Upper lobe of left lung (tissue), 6 donors: Measurements from ENCODE around the gene UGT1A1. TPM values are rescaled to one million over a fixed set of nuclear protein-coding genes. Genes with fewer than 3 reads are reported as not detected.

ENCODE experiments used
- ATAC-seq, 2 donors: fragments of 200-7000 bp; cut with Tn5 transposase; one replicate each; pipeline ENCODE4 v1.9.1; 2022; ENCODE audit warnings: mild to moderate bottlenecking in 2 of 2, moderate library complexity in 2 of 2; ENCODE audit not compliant: low FRiP score in 2 of 2
- DNase-seq, 2 donors: peaks; one replicate each; pipeline ENCODE4 v3.0.0-alpha.2; 2019 to 2020
- H3K27ac ChIP-seq, 4 donors: fragments of 200-600 bp; sonication (generic); one replicate each; pipeline ENCODE4 v1.5.1; 2016 to 2019
- H3K27me3 ChIP-seq, 4 donors: fragments of 200-600 bp; sonication (generic); one replicate each; pipeline ENCODE4 v1.5.1; 2017 to 2019
- H3K36me3 ChIP-seq, 4 donors: fragments of 200-600 bp; sonication (generic); one replicate each; pipeline ENCODE4 v1.5.1; 2016 to 2019
- H3K4me1 ChIP-seq, 4 donors: fragments of 200-600 bp; sonication (generic); one replicate each; pipeline ENCODE4 v1.5.1; 2018 to 2019
- H3K4me3 ChIP-seq, 4 donors: fragments of 200-600 bp; sonication (generic); one replicate each; pipeline ENCODE4 v1.5.1; 2017 to 2019; ENCODE audit warnings: mild to moderate bottlenecking in 2 of 4, moderate library complexity in 1 of 4
- H3K9me3 ChIP-seq, 4 donors: fragments of 200-600 bp; sonication (generic); one replicate each; pipeline ENCODE4 v1.5.1; 2018 to 2019
- CTCF ChIP-seq, 6 experiments: fragments of 450-650 bp in 4 of 6; fragments of 200-600 bp in 2 of 6; sonication (generic) in 2 of 6; IDR thresholded peaks; one replicate each; pipeline ENCODE4 v1.5.1; 2016 to 2019; ENCODE audit warnings: antibody characterized with exemption in 6 of 6
- EP300 ChIP-seq, 4 donors: sonication (generic); formaldehyde crosslinking; IDR thresholded peaks; one replicate each; pipeline ENCODE4 v1.5.1; 2017; ENCODE audit warnings: antibody characterized with exemption in 4 of 4, control low read depth in 2 of 4
- POLR2A ChIP-seq, 4 donors: fragments of 450-650 bp; IDR thresholded peaks; one replicate each; pipeline ENCODE4 v1.5.1; 2016 to 2017; ENCODE audit warnings: antibody characterized with exemption in 4 of 4, mild to moderate bottlenecking in 2 of 4
- POLR2AphosphoS5 ChIP-seq, 2 donors: sonication (generic); formaldehyde crosslinking; IDR thresholded peaks; one replicate each; pipeline ENCODE4 v1.5.1; 2017; ENCODE audit warnings: antibody characterized with exemption in 2 of 2
- WGBS, 2 donors: methylation state at CpG; one replicate each; pipeline ENCODE4 v1.1.5; 2017 to 2018; 5-methylcytosine and 5-hydroxymethylcytosine counted together
- total RNA-seq, 6 donors: library from RNA; depleted of rRNA in 4 of 6; stranded (reverse); fragments of >200 nt in 4 of 6; gene quantifications; one replicate each; pipeline versions ENCODE4 v1.1.0 to v1.2.1, GENCODE V29; 2016 to 2021
- donor health status: DM: no; HTN: no; CAD: no; lungs with moderate emphysema.
- donor health status: DM: no; HTN: yes; CAD: no; lungs with severe emphysema.

Gene UGT1A1
- total RNA-seq, 6 donors from 2014 or later = 0.15 to 1.4 (median 1.0) TPM; not detected in 3

GRCh38 chr2:233810385-233810784 is 50.3 kb downstream of the UGT1A1 start:
- ATAC-seq (no peak), DNase-seq (no peak)
- no peak for TF ChIP-seq POLR2AphosphoS5 (IDR thresholded peaks at IDR 0.05)
- TF ChIP-seq EP300 (IDR thresholded peaks at IDR 0.05) = no peak
- TF ChIP-seq POLR2A (IDR thresholded peaks at IDR 0.05) = no peak
- TF ChIP-seq CTCF (IDR thresholded peaks at IDR 0.05) = no peak
- Histone ChIP-seq H3K27me3 (no peaks in the 10 kb centered on the region), H3K36me3 (no peaks in the 10 kb centered on the region), H3K4me3 (no peak overlapping the region), H3K4me1 (no peaks in the 10 kb centered on the region), H3K9me3 (no peaks in the 10 kb centered on the region), H3K27ac (no peak overlapping the region)
- WGBS, 2 donors = 89 to 90% methylated on average over 6 of the region's 6 CpGs

GRCh38 chr2:233811087-233811486 is 51.0 kb downstream of the UGT1A1 start:
- ATAC-seq (no peak), DNase-seq (peak in 1 of 2 donors; percentile 15)
- Histone ChIP-seq H3K4me3 (no peak overlapping the region), H3K36me3 (no peaks in the 10 kb centered on the region), H3K27me3 (no peaks in the 10 kb centered on the region), H3K9me3 (no peaks in the 10 kb centered on the region), H3K27ac (no peak overlapping the region), H3K4me1 (no peaks in the 10 kb centered on the region)
- TF ChIP-seq POLR2A (IDR thresholded peaks at IDR 0.05) (no peak), EP300 (IDR thresholded peaks at IDR 0.05) (no peak)
- 81 to 92% methylated on average over 2 to 4 of the region's 4 CpGs for WGBS, 2 donors

- no peak overlapping the region for H3K4me3 ChIP-seq
- no peak overlapping the region for H3K27ac ChIP-seq
- H3K27me3 ChIP-seq = no peaks in the 10 kb centered on the region
- DNase-seq = peak in 1 of 2 donors; percentile 6
- ATAC-seq = no peak
- TF ChIP-seq EP300 (IDR thresholded peaks at IDR 0.05) (no peak), POLR2AphosphoS5 (IDR thresholded peaks at IDR 0.05) (no peak), CTCF (IDR thresholded peaks at IDR 0.05) (no peak), POLR2A (IDR thresholded peaks at IDR 0.05) (no peak)
- no peaks in the 10 kb centered on the region for H3K9me3 ChIP-seq
- H3K4me1 ChIP-seq = no peaks in the 10 kb centered on the region
- H3K36me3 ChIP-seq = no peaks in the 10 kb centered on the region
- 84% methylated on average over 6 of the region's 8 CpGs; no CpG with 5 or more reads in 1 of the 2 donors for WGBS, 2 donors
Measured at GRCh38 chr2:233811732-233812131, 51.7 kb downstream of the UGT1A1 start.

GRCh38 chr2:233813236-233814055 is 53.4 kb downstream of the UGT1A1 start:
- no peak for TF ChIP-seq POLR2AphosphoS5 (IDR thresholded peaks at IDR 0.05)
- TF ChIP-seq CTCF (IDR thresholded peaks at IDR 0.05) = no peak
- TF ChIP-seq EP300 (IDR thresholded peaks at IDR 0.05) = no peak
- no peak for TF ChIP-seq POLR2A (IDR thresholded peaks at IDR 0.05)
- no peaks in the 10 kb centered on the region for H3K27me3 ChIP-seq
- no peaks in the 10 kb centered on the region for H3K36me3 ChIP-seq
- 82 to 91% methylated on average over 3 of the region's 3 CpGs for WGBS, 2 donors
- ATAC-seq (no peak), DNase-seq (peak in 1 of 2 donors; percentile 6)
- H3K27ac ChIP-seq = no peak overlapping the region
- no peaks in the 10 kb centered on the region for H3K4me1 ChIP-seq
- no peak overlapping the region for H3K4me3 ChIP-seq
- no peaks in the 10 kb centered on the region for H3K9me3 ChIP-seq

- WGBS, 2 donors = 50 to 77% methylated on average over 1 to 2 of the region's 2 CpGs
- Histone ChIP-seq H3K27ac (no peak overlapping the region), H3K27me3 (no peaks in the 10 kb centered on the region), H3K36me3 (no peaks in the 10 kb centered on the region), H3K9me3 (no peaks in the 10 kb centered on the region), H3K4me3 (no peak overlapping the region), H3K4me1 (no peaks in the 10 kb centered on the region)
- TF ChIP-seq EP300 (IDR thresholded peaks at IDR 0.05) = no peak
- TF ChIP-seq POLR2AphosphoS5 (IDR thresholded peaks at IDR 0.05) = no peak
- no peak for TF ChIP-seq CTCF (IDR thresholded peaks at IDR 0.05)
- TF ChIP-seq POLR2A (IDR thresholded peaks at IDR 0.05) = no peak
- ATAC-seq (no peak), DNase-seq (peak in 1 of 2 donors; percentile 10)
Measured at GRCh38 chr2:233814056-233814835, 54.2 kb downstream of the UGT1A1 start.
